GM23248 (cell line): Measurements from ENCODE around the gene PAIP2B. TPM values are rescaled to one million over a fixed set of nuclear protein-coding genes. Genes with fewer than 3 reads are reported as not detected.

Experiments
- DNase-seq: peaks from one replicate; pipeline ENCODE4 v3.0.0-alpha.2; 2015
- H2AFZ ChIP-seq: fragments of 200-600 bp; sonication (generic); 2 replicates; pipeline ENCODE4 v1.6.1; 2016; ENCODE audit warnings: antibody characterized with exemption
- H3F3A ChIP-seq: fragments of 200-600 bp; sonication (generic); 2 replicates; pipeline ENCODE4 v1.6.1; 2016; ENCODE audit warnings: mild to moderate bottlenecking, antibody characterized with exemption, mixed run types; ENCODE audit not compliant: insufficient read depth
- H3K27ac ChIP-seq: fragments of 200-600 bp; sonication (generic); 2 replicates; pipeline ENCODE4 v1.5.1; 2016; ENCODE audit warnings: mild to moderate bottlenecking
- H3K27me3 ChIP-seq: fragments of 200-600 bp; sonication (generic); replicated peaks from 2 replicates; pipeline ENCODE4 v1.6.1; 2016; ENCODE audit warnings: mild to moderate bottlenecking; ENCODE audit not compliant: insufficient read depth
- H3K36me3 ChIP-seq: fragments of 200-600 bp; sonication (generic); 2 replicates; pipeline ENCODE4 v1.6.1; 2016; ENCODE audit warnings: low read depth, mild to moderate bottlenecking
- H3K4me1 ChIP-seq: fragments of 200-600 bp; sonication (generic); 2 replicates; pipeline ENCODE4 v1.6.1; 2016; ENCODE audit warnings: mild to moderate bottlenecking; ENCODE audit not compliant: insufficient read depth
- H3K4me2 ChIP-seq: fragments of 200-600 bp; sonication (generic); one replicate; pipeline ENCODE4 v1.6.1; 2016; ENCODE audit warnings: mild to moderate bottlenecking; ENCODE audit not compliant: unreplicated experiment
- H3K4me3 ChIP-seq: fragments of 200-600 bp; sonication (generic); 2 replicates; pipeline ENCODE4 v1.5.1; 2016; ENCODE audit warnings: mild to moderate bottlenecking
- H3K79me2 ChIP-seq: fragments of 200-600 bp; sonication (generic); 2 replicates; pipeline ENCODE4 v1.6.1; 2016; ENCODE audit warnings: mild to moderate bottlenecking; ENCODE audit not compliant: insufficient read depth
- H3K9ac ChIP-seq: fragments of 200-600 bp; sonication (generic); 2 replicates; pipeline ENCODE4 v1.6.1; 2016; ENCODE audit warnings: mild to moderate bottlenecking
- H3K9me2 ChIP-seq: fragments of 200-600 bp; sonication (generic); 2 replicates; pipeline ENCODE4 v1.6.1; 2016; ENCODE audit warnings: mixed run types, mild to moderate bottlenecking, moderate library complexity; ENCODE audit not compliant: insufficient read depth
- H3K9me3 ChIP-seq: fragments of 200-600 bp; sonication (generic); one replicate; pipeline ENCODE4 v1.6.1; 2017; ENCODE audit warnings: low read depth
- H4K20me1 ChIP-seq: fragments of 200-600 bp; sonication (generic); 2 replicates; pipeline ENCODE4 v1.6.0; 2016; ENCODE audit not compliant: insufficient read depth
- EZH2 ChIP-seq: fragments of 200-600 bp; sonication (generic); IDR thresholded peaks from 2 replicates; pipeline ENCODE4 v1.6.1; 2018; ENCODE audit warnings: antibody characterized with exemption, mild to moderate bottlenecking; ENCODE audit not compliant: insufficient read depth, poor library complexity, severe bottlenecking
- EZH2phosphoT487 ChIP-seq: fragments of 200-600 bp; sonication (generic); IDR thresholded peaks from 2 replicates; pipeline ENCODE4 v1.6.1; 2018; ENCODE audit warnings: antibody characterized with exemption, moderate library complexity, mild to moderate bottlenecking, low read depth; ENCODE audit not compliant: insufficient read depth
- WGBS, 2 experiments: methylation state at CpG; one replicate each; pipeline ENCODE4 v1.1.6; 2015 to 2017; ENCODE audit warnings: low lambda C conversion rate in 2 of 2, low coverage in 1 of 2; ENCODE audit errors: missing lambda C conversion rate in 2 of 2; 5-methylcytosine and 5-hydroxymethylcytosine counted together
- in situ Hi-C: fragments of 300-500 bp; cut with MboI; formaldehyde crosslinking; loops from 2 replicates; pipeline ENCODE4 v1.15.0; 2020
- polyA plus RNA-seq: library from polyadenylated mRNA; unstranded; fragments of >200 nt; fragmentation: Nextera tagmentation; extraction: Ambion mirVana; gene quantifications from 2 replicates; pipeline ENCODE4 v1.2.1, GENCODE V29; 2016
- total RNA-seq: library from RNA; depleted of rRNA; stranded (reverse); fragments of >200 nt; shearing (Covaris generic); gene quantifications from 2 replicates; pipeline ENCODE4 v1.2.3, GENCODE V29; 2014

PAIP2B gene
- total and polyA plus RNA-seq, 2 experiments from 2014 or later: under 0.01 to 0.10 TPM

DNA sequence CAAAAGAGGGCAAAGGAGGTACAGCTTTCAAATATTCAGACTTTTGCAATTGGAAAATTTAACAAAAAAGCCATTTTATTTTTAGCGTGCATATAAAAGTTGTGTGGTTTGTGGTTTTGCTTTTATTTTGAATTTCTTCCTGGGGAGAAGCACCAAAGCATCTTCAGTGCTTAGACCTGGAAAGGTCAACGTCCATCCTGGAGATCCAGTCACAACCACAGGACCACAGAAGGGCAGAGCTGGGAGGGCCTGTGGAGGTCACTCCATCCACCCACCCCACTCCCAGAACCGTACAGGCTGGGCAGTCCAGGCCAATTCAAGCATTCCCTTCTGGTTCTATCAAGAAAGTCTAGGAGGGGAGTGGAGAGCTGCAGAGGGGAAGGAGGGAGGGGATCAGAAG, 52.7 kb downstream of the PAIP2B start:
- Histone ChIP-seq H3K9me3 (no peaks in the 10 kb centered on the region), H4K20me1 (no peaks in the 10 kb centered on the region), H3K4me3 (no peak overlapping the region), H3K4me2 (no peak overlapping the region), H2AFZ (no peak overlapping the region), H3K36me3 (no peaks in the 10 kb centered on the region), H3K4me1 (no peaks in the 10 kb centered on the region), H3K27me3 (peaks cover 3% of the 10 kb centered on the region; the same call in 1 of the 2 replicates), H3K9ac (no peak overlapping the region), H3K79me2 (no peaks in the 10 kb centered on the region), H3K27ac (no peak overlapping the region), H3K9me2 (no peaks in the 10 kb centered on the region), H3F3A (no peaks in the 10 kb centered on the region)
- DNase-seq: no peak
- in situ Hi-C loops: no loop called here
- TF ChIP-seq EZH2phosphoT487 (no peak), EZH2 (no peak)
- WGBS, 2 experiments: 61 to 76% methylated on average over 3 of the region's 3 CpGs

DNA sequence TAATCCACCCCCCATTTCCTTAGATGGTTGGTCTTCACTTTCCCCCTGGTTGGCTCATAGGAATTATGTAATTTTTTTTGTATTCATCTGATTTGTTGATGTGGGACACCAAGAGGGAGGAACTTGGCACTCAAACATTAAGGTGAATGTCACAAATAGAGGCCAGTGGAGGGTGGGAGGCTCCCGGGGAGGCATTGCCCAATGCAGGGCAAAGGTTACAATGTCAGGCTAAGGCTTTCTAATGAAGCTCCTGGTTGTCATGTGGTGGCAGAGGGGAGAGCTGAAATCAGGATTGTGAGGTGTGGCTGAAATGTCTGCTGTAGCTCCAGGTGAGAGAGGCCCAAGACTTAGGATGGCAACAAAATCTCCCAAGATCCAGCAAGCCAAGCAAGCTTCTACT, 53.8 kb downstream of the PAIP2B start:
- no peak for DNase-seq
- in situ Hi-C loops: no loop called here
- no peaks in the 10 kb centered on the region for H3F3A ChIP-seq
- H3K4me1 ChIP-seq: no peaks in the 10 kb centered on the region
- H3K36me3 ChIP-seq: no peaks in the 10 kb centered on the region
- no peaks in the 10 kb centered on the region for H3K79me2 ChIP-seq
- TF ChIP-seq EZH2: no peak
- 79 to 80% methylated on average over 1 of the region's 1 CpG for WGBS, 2 experiments
- H3K9me3 ChIP-seq: no peaks in the 10 kb centered on the region
- H4K20me1 ChIP-seq: no peaks in the 10 kb centered on the region
- no peaks in the 10 kb centered on the region for H3K9me2 ChIP-seq
- H3K9ac ChIP-seq: no peak overlapping the region
- no peak overlapping the region for H2AFZ ChIP-seq
- no peak overlapping the region for H3K4me3 ChIP-seq
- peaks cover 3% of the 10 kb centered on the region; the same call in 1 of the 2 replicates for H3K27me3 ChIP-seq
- H3K4me2 ChIP-seq: no peak overlapping the region
- no peak overlapping the region for H3K27ac ChIP-seq

DNA sequence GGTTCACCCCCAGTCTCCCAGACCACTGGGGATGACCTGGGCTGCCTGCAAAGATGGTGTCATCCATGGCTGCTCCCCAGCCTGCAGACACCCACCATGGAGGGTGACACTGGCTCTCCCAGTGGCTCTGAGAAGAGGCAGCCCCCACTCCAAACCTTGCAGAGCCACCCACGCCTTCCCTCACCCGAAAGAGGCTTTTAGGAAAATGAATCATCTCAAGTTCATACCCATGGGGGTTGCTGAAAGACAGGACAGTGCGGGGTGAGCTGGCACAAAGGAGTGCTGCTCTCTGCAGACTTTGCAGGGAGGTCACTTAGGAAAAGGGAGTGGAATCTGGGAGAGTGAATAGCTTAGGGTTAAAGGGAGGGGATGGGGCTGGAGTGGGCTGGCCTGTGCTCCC, 60.1 kb downstream of the PAIP2B start:
- in situ Hi-C loops: no loop called here
- no peaks in the 10 kb centered on the region for H3K79me2 ChIP-seq
- peak; percentile 76 for DNase-seq
- no peak overlapping the region for H3K9ac ChIP-seq
- no peak overlapping the region for H3K4me3 ChIP-seq
- no peaks in the 10 kb centered on the region for H3K27me3 ChIP-seq
- no peak overlapping the region for H2AFZ ChIP-seq
- no peaks in the 10 kb centered on the region for H3K9me3 ChIP-seq
- no peaks in the 10 kb centered on the region for H3K9me2 ChIP-seq
- H3K27ac ChIP-seq: no peak overlapping the region
- no peaks in the 10 kb centered on the region for H3F3A ChIP-seq
- peak overlapping the region; percentile 6 for H3K4me2 ChIP-seq
- H3K4me1 ChIP-seq: peaks cover 9% of the 10 kb centered on the region
- H3K36me3 ChIP-seq: no peaks in the 10 kb centered on the region
- 0 to 8% methylated on average over 3 of the region's 3 CpGs for WGBS, 2 experiments
- TF ChIP-seq EZH2: no peak
- TF ChIP-seq EZH2phosphoT487: no peak
- H4K20me1 ChIP-seq: no peaks in the 10 kb centered on the region

DNA sequence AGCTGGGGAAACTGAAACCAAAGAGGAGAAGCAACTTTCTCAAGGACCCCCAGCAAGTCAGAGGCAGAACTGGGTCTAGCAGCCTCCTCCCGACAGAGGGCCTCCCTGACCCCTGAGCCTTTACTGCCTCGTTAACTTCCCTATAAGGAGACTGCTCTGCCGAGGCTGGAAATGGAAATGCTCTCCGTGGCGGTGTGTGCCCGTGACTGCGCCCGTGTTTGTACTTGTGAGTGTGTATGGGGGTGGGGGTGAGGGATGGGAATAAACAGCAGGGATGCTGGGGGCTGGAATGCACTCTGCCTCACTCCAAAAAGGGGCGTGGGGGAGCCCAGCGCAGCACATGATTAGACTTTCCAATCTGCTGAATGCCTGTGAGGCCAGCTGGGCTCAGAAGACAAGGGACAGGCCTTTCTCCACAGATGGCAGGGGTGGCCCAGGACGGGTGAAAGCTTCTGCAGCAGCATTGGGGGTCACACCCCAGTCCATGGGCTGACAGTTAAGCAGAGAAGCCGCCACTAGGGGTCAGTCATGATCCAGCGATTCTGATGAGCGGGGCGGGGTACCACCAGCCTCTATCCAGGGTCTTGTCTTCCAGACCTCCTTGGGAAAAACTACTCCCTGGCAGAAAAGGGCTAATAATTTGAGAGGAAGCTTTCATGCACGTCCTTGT, 69.6 kb downstream of the PAIP2B start:
- no peaks in the 10 kb centered on the region for H4K20me1 ChIP-seq
- H3K9me3 ChIP-seq: no peaks in the 10 kb centered on the region
- H3K79me2 ChIP-seq: no peaks in the 10 kb centered on the region
- peak overlapping the region; percentile 62 for H2AFZ ChIP-seq
- DNase-seq: peak; percentile 58
- no peaks in the 10 kb centered on the region for H3K9me2 ChIP-seq
- H3K4me2 ChIP-seq: peak overlapping the region; percentile 52
- TF ChIP-seq EZH2phosphoT487 (no peak), EZH2 (no peak)
- 7% methylated on average over 15 to 16 of the region's 16 CpGs for WGBS, 2 experiments
- peak overlapping the region; percentile 28 for H3K4me3 ChIP-seq
- no peaks in the 10 kb centered on the region for H3K27me3 ChIP-seq
- H3K36me3 ChIP-seq: no peaks in the 10 kb centered on the region
- H3K9ac ChIP-seq: no peak overlapping the region
- no peak overlapping the region for H3K27ac ChIP-seq
- H3K4me1 ChIP-seq: no peaks in the 10 kb centered on the region
- in situ Hi-C loops: no loop called here
- H3F3A ChIP-seq: no peaks in the 10 kb centered on the region
